Measurements from ENCODE around the gene MYBL2. TPM values are rescaled to one million over a fixed set of nuclear protein-coding genes. Genes with fewer than 3 reads are reported as not detected.

MYBL2 gene
- total RNA-seq, 1 donor from 2014 or later, result 0.44 TPM

DNA sequence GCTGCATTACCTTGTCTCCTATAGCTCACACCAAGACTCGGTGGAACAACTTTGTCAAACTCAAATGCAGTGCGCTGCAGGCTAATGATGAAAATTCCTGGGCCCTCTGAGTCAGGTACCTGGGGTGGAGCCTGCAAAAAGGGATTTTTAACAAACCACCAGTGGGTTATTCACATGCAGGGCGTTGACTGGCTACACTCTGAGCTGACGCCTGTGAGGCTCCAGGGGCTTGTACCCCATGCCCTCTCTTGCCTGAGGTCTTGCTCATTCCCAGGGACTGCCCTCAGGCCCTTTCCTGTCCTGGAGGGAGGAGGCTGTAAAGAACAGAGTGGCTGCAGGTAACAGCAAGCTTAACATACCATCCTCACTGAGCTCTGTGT, 50.7 kb downstream of the MYBL2 start:
- no peaks in the 10 kb centered on the region for H3K4me1 ChIP-seq
- intact Hi-C loops (cut with micrococcal nuclease), result no loop called here
- TF ChIP-seq, protein P1, sequence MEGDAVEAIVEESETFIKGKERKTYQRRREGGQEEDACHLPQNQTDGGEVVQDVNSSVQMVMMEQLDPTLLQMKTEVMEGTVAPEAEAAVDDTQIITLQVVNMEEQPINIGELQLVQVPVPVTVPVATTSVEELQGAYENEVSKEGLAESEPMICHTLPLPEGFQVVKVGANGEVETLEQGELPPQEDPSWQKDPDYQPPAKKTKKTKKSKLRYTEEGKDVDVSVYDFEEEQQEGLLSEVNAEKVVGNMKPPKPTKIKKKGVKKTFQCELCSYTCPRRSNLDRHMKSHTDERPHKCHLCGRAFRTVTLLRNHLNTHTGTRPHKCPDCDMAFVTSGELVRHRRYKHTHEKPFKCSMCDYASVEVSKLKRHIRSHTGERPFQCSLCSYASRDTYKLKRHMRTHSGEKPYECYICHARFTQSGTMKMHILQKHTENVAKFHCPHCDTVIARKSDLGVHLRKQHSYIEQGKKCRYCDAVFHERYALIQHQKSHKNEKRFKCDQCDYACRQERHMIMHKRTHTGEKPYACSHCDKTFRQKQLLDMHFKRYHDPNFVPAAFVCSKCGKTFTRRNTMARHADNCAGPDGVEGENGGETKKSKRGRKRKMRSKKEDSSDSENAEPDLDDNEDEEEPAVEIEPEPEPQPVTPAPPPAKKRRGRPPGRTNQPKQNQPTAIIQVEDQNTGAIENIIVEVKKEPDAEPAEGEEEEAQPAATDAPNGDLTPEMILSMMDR (IDR thresholded peaks at IDR 0.05; ENCODE audit: borderline replicate concordance), result no peak
- no peak overlapping the region for H3K27ac ChIP-seq (replicated peaks)
- no peak overlapping the region for H3K4me3 ChIP-seq
- DNase-seq, result no peak
- peaks cover 13% of the 10 kb centered on the region for H3K27me3 ChIP-seq (ENCODE audit: low read depth)
- H3K9me3 ChIP-seq (replicated peaks), result peaks cover 6% of the 10 kb centered on the region
- H3K36me3 ChIP-seq, result no peaks in the 10 kb centered on the region

GRCh38 chr20:43720007-43720406, 53.1 kb downstream of the MYBL2 start:
- no peak overlapping the region for H3K27ac ChIP-seq (replicated peaks)
- no peaks in the 10 kb centered on the region for H3K4me1 ChIP-seq
- no peaks in the 10 kb centered on the region for H3K36me3 ChIP-seq
- H3K4me3 ChIP-seq, result no peak overlapping the region
- TF ChIP-seq, protein P1 (IDR thresholded peaks at IDR 0.05; ENCODE audit: borderline replicate concordance), result no peak
- intact Hi-C loops (cut with micrococcal nuclease), result no loop called here
- DNase-seq, result no peak
- peaks cover 19% of the 10 kb centered on the region for H3K27me3 ChIP-seq (ENCODE audit: low read depth)
- peaks cover 6% of the 10 kb centered on the region for H3K9me3 ChIP-seq (replicated peaks)

GRCh38 chr20:43721097-43721428, 54.1 kb downstream of the MYBL2 start:
- Histone ChIP-seq H3K9me3 (replicated peaks) (peaks cover 6% of the 10 kb centered on the region), H3K4me1 (no peaks in the 10 kb centered on the region), H3K27me3 (ENCODE audit: low read depth) (peaks cover 19% of the 10 kb centered on the region), H3K27ac (replicated peaks) (no peak overlapping the region), H3K36me3 (no peaks in the 10 kb centered on the region), H3K4me3 (no peak overlapping the region)
- DNase-seq, result no peak
- intact Hi-C loops (cut with micrococcal nuclease), result no loop called here
- TF ChIP-seq, protein P1 (IDR thresholded peaks at IDR 0.05; ENCODE audit: borderline replicate concordance), result no peak

DNA sequence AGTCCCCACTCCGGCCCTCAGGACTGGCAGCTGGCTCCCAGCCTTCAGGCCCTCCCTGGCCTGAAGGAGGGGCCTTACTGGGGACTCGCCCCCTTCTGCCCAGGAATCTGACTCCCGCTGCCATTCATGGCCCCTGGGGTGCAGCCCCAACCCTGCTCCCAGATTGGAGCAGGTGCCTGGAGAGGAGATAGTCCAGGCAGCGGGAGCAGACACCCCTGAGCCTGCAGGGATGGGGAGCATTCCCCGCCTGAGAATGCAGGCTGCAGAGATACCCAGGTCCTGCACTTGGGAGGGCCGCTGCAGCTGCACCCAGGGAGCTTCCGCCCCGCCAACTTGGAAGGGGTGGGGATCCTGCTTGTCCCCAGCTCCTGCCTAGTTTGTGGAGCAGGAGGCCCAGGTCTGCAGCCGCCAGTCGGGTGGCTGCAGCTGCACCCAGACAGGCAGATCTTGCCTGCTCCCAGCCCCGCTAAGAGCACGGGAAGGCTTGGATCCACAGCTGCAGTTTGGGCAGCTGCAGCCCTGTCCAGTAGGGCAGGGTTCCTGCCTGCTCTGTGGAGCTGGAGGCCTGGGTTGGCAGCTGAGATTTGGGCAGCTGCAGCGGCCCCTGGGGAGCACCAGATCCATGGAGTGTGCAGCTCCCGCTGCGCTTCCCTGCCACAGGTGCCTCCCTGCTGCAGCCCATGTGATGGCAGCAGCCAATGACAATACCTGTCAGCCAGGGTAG, 54.7 kb downstream of the MYBL2 start:
- H3K36me3 ChIP-seq, result no peaks in the 10 kb centered on the region
- H3K27me3 ChIP-seq (ENCODE audit: low read depth), result peaks cover 19% of the 10 kb centered on the region

DNA sequence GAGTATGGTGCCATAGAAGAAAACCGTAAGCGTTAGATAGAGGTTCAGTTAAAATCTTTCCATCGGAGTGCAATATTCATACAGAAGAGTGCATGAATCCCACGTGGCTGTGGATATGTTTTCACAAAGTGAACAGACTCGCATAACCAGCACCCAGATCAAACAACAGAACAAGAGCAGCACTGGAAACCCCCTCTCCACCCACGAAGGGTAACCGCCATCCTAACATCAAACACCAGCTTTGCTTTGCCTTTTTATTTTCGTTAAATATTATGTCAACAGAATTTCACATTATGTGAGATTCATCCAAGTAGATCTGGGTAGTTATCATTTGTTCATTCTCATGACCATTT, 55.2 kb downstream of the MYBL2 start:
- intact Hi-C loops (cut with micrococcal nuclease), result no loop called here
- DNase-seq, result no peak
- no peak overlapping the region for H3K4me3 ChIP-seq
- no peaks in the 10 kb centered on the region for H3K4me1 ChIP-seq
- H3K27me3 ChIP-seq (ENCODE audit: low read depth), result peaks cover 19% of the 10 kb centered on the region
- peaks cover 6% of the 10 kb centered on the region for H3K9me3 ChIP-seq (replicated peaks)
- H3K36me3 ChIP-seq, result no peaks in the 10 kb centered on the region
- TF ChIP-seq, protein P1 (IDR thresholded peaks at IDR 0.05; ENCODE audit: borderline replicate concordance), result no peak
- no peak overlapping the region for H3K27ac ChIP-seq (replicated peaks)

More for the DNA sequence above, 54.7 kb downstream of the MYBL2 start:
- H3K9me3 ChIP-seq (replicated peaks), result peaks cover 6% of the 10 kb centered on the region
- TF ChIP-seq, protein P1 (IDR thresholded peaks at IDR 0.05; ENCODE audit: borderline replicate concordance), result no peak
- intact Hi-C loops (cut with micrococcal nuclease), result no loop called here
- H3K4me3 ChIP-seq, result no peak overlapping the region
- no peak for DNase-seq
- no peaks in the 10 kb centered on the region for H3K4me1 ChIP-seq
- H3K27ac ChIP-seq (replicated peaks), result no peak overlapping the region

Data from left ventricle myocardium inferior (tissue), 1 donor.